ENCODE measurements around the gene SLC17A7.
"Not testable (repeated sequence)": the region's sequence is repeated elsewhere in the genome, so short reads cannot be mapped to it uniquely, and the experiment has no call there.

The SLC17A7 gene

GRCh38 chr19:49469828-49470614, 28.7 kb upstream of the SLC17A7 start:
- DNase-seq (ENCODE audit: low read depth): no peak

- DNase-seq (ENCODE audit: low read depth): no peak
Measured at GRCh38 chr19:49468746-49469447, 27.6 kb upstream of the SLC17A7 start.

GRCh38 chr19:49468199-49468598, 26.9 kb upstream of the SLC17A7 start:
- DNase-seq (ENCODE audit: low read depth): no peak

GRCh38 chr19:49465371-49465770, 24.0 kb upstream of the SLC17A7 start:
- no peak for DNase-seq (ENCODE audit: low read depth)

- no peak for DNase-seq (ENCODE audit: low read depth)
Measured at GRCh38 chr19:49463960-49464740, 22.8 kb upstream of the SLC17A7 start.

- DNase-seq (ENCODE audit: low read depth): no peak
Measured at GRCh38 chr19:49462492-49462891, 21.2 kb upstream of the SLC17A7 start.

GRCh38 chr19:49461656-49462055, 20.3 kb upstream of the SLC17A7 start:
- DNase-seq (ENCODE audit: low read depth): no peak

- not testable (repeated sequence) for DNase-seq (ENCODE audit: low read depth)
Measured at GRCh38 chr19:49461130-49461529, 19.8 kb upstream of the SLC17A7 start.

GRCh38 chr19:49459388-49459787, 18.1 kb upstream of the SLC17A7 start:
- no peak for DNase-seq (ENCODE audit: low read depth)

GRCh38 chr19:49458567-49458903, 17.2 kb upstream of the SLC17A7 start:
- DNase-seq (ENCODE audit: low read depth): no peak

GRCh38 chr19:49456326-49456725, 15.0 kb upstream of the SLC17A7 start:
- DNase-seq (ENCODE audit: low read depth): no peak

- DNase-seq (ENCODE audit: low read depth): no peak
Measured at GRCh38 chr19:49455773-49456172, 14.4 kb upstream of the SLC17A7 start.

- DNase-seq (ENCODE audit: low read depth): no peak
Measured at GRCh38 chr19:49453757-49454240, 12.5 kb upstream of the SLC17A7 start.

- peak; percentile 85 for DNase-seq (ENCODE audit: low read depth)
Measured at GRCh38 chr19:49453013-49453756, 11.9 kb upstream of the SLC17A7 start, which contains the start of gene ALDH16A1. Gene ALDH16A1 (plus strand): TSS chr19:49453225. CDS start chr19:49453332, 107 bp downstream.

GRCh38 chr19:49451430-49452181, 10.3 kb upstream of the SLC17A7 start, which contains the start of gene PIH1D1:
Gene PIH1D1 (minus strand): TSS chr19:49451814. CDS start chr19:49451574, 240 bp downstream.
- DNase-seq (ENCODE audit: low read depth): peak; percentile 98

GRCh38 chr19:49450405-49450804, 9.1 kb upstream of the SLC17A7 start:
- DNase-seq (ENCODE audit: low read depth): no peak

GRCh38 chr19:49448432-49448786, 7.1 kb upstream of the SLC17A7 start:
- DNase-seq (ENCODE audit: low read depth): no peak

GRCh38 chr19:49447485-49448431, 6.4 kb upstream of the SLC17A7 start:
- DNase-seq (ENCODE audit: low read depth): no peak

GRCh38 chr19:49445997-49446396, 4.7 kb upstream of the SLC17A7 start:
- no peak for DNase-seq (ENCODE audit: low read depth)

All from non-pigmented ciliary epithelial cell (primary cell).